HG03469 (cell line): ENCODE results near the gene NKD2.
"Not testable (repeated sequence)": the region's sequence is repeated elsewhere in the genome, so short reads cannot be mapped to it uniquely, and the experiment has no call there.

Experiments used
- ATAC-seq: cut with Tn5 transposase; IDR thresholded peaks from one replicate; pipeline ENCODE4 v1.9.1; 2021; ENCODE audit warnings: mild to moderate bottlenecking, moderate library complexity, moderate number of reproducible peaks; ENCODE audit not compliant: unreplicated experiment

The NKD2 gene

DNA sequence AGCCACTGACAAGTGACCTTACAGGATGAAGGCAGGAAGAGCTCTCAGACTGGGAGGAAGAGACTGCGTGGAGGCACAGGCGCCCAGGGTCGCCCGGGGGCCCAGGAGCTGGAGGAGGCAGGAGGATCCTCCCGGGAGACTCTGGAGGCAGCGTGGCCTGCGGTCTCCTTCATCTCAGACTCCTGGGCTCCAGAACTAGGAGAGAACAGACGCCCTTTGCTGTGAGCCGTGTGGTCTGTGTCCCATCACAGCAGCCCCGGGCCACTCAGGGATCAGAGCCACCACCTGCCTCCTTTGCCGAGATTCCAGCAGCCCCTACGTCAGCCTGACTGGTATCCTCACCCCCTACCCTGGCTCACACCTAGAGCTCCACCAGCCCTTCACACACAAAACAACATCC lies 58.1 kb downstream of the NKD2 start:
- no peak for ATAC-seq

- ATAC-seq, result no peak
Measured at GRCh38 chr5:1067141-1068121, 58.8 kb downstream of the NKD2 start.

- ATAC-seq, result no peak
Measured at GRCh38 chr5:1068204-1068894, 59.7 kb downstream of the NKD2 start.

GRCh38 chr5:1068895-1069719 lies 60.5 kb downstream of the NKD2 start:
- no peak for ATAC-seq

DNA sequence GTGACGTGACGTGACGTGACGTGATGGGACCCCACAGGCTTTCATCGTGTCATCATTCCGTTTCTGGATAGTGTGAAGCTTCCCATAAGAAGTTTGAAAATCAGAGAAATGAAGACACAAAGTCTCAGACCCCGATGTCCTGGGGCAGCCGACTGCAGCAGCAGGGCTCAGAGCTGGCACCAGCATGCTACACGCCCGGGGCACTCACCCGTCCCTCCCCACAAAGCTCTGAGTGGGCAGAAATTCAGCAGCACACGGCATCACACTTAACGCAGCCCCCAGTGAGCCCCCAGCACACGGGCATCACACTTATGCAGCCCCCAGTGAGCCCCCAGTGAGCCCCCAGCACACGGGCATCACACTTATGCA lies 61.1 kb downstream of the NKD2 start:
- ATAC-seq, result no peak

DNA sequence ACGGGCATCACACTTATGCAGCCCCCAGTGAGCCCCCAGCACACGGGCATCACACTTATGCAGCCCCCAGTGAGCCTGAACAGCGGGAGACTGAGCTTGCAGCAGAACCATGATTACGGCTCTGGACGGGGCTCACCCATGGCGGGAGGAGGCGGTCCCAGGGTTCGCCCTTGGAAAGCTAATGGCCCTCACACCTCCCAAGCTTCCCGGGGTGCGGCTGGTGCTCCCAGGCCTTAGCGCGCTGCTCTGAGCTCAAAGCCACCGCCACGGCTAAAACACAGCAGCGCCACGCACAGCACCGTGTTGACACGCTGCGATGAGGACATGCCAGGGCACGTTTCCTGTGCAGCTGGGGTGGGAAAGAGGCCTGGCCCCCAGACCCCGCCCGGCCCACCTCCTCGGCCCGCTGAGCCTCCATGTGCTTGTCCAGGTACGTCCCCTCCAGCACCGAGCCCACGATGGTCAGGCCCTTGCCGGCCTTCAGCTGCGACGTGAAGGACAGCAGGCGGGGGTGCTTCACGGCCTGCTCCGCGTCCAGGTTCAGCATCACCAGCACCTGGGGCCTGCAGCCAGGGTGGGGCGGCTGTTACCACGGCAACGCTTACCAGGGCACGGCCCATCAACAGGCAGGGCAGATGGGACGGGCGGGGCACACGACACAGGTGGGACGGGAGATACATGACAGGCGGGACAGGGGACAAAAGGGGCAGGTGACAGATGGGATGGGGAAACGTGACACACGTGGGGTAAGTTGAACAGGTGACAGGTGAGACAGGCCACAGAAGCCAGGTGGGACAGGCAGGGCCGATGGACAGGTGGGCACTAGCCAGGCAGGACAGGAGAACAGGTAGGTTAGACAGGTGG lies 64.9 kb downstream of the NKD2 start:
- no peak for ATAC-seq

- ATAC-seq, result no peak
Measured at GRCh38 chr5:1074226-1074625, 65.6 kb downstream of the NKD2 start.

GRCh38 chr5:1074816-1075554 lies 66.4 kb downstream of the NKD2 start:
- ATAC-seq, result no peak

DNA sequence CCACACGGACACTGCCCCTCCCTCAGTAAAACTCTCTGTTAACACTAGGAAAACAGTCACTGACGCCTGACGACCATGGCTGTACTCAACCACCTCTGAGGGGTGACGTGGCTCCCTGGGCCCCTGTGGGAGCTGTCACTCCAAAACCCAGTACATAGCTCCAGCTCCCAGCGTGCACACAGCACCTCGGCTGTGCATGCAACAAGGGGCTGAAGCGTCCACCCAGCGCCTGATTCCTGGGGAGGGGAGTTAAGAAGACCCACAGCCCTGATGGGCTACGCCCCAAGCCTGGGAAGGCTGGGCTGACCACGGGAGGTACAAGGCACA lies 66.9 kb downstream of the NKD2 start:
- ATAC-seq, result no peak

- no peak for ATAC-seq
Measured at GRCh38 chr5:1075931-1076330, 67.3 kb downstream of the NKD2 start.

DNA sequence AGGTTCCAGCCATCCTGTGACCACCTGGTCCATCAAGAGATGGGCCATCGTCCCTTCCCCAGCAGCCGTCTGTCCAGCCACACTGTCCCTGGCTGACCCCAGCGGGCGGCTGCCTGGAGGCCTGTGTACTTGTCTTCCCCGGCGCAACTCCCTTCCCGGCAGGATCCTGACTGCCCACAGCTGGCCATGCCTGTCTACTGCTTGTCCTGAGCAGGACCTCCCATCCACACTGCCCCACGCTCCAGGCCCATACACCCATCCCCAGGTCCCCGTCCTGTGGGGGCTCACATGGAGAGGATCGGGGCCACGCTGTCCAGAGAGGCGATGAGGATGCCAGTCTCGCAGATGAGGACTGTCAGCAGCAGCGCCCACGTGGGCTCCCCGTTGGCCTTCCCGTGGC lies 67.8 kb downstream of the NKD2 start:
- ATAC-seq, result no peak

DNA sequence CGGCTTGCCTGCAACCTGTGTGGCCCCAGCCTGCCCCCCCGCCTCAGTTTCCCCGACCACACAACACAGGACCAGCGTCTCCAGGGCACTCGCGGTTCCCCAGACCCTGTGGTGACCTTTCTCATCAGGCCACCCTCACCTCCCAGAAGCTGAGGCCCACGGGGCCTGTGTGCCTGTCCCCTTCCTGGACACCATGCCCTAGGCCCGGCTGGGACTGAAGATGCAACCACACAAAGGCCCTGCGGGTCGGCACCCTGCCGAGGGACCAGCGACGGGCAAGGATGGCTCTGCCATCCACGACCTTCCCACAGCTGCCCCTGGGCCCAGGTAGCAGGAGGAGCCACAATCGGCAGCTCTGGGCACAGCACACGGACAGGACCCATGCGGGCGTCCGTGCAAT lies 68.4 kb downstream of the NKD2 start:
- no peak for ATAC-seq

DNA sequence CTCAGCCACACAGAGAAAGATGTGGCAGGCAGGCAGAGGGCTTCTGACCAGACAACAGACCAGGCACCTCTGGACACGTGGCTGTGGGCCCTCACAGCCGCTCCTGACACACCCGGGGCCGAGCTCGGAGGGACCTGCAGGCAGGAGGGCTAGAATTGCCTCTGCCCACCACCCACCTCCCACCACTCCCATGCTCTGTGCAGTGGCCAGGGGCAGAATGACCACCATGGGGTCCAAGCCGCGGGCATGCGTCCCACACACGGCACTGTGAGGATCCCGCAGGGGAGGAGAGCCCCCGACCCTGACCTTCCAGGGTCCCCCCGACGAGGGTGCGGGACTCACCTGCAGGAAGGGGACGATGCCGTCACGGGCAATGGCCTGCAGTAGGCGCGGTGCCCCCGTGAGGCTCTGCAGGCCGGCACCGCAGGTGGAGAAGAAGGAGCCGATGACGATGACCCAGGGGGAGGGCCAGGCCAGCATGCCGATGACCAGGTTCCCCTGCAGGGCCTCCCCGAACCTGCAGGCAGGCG lies 69.0 kb downstream of the NKD2 start:
- no peak for ATAC-seq

GRCh38 chr5:1078206-1078605 lies 69.6 kb downstream of the NKD2 start:
- ATAC-seq, result no peak

DNA sequence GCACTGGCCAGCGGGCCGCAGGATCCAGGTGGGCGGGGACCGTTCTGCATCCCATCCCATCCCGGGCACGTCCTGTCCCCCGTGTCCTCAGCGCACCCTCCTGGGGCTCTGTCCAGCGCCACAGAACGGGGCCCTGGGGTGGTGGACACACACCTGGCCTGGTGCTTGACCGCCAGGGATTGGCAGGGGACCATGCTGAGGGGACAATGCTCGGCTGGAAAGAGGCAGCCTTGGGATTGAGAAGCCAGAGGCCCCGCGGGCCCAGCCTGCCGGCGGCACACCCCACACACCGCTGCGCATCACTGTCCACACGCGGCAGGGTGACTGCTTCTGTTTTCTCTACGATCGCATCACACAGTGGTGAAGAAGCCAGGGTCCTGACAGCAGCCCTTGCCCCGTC lies 70.2 kb downstream of the NKD2 start:
- no peak for ATAC-seq

DNA sequence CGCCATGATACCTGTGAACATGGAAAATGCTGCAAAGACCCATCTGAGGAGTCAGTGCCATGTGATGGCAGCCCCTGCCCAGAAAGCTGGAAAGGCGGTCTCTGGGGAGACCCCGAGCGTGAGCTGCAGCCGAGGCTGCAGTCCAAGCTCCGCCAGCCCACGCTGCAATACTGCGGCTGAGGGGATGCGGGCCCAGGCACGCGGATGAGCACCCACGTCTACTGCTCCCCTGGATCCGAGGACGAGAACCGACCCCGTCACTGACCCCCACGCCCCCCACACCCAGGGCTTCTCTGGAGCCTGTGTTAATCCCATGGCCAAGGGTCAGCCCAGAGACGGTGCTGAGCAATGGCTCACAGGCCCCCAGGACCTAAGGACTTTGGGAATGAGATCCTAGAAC lies 70.9 kb downstream of the NKD2 start:
- ATAC-seq, result no peak

GRCh38 chr5:1079961-1080360 lies 71.4 kb downstream of the NKD2 start:
- no peak for ATAC-seq

GRCh38 chr5:1080432-1080831 lies 71.8 kb downstream of the NKD2 start:
- ATAC-seq, result no peak

DNA sequence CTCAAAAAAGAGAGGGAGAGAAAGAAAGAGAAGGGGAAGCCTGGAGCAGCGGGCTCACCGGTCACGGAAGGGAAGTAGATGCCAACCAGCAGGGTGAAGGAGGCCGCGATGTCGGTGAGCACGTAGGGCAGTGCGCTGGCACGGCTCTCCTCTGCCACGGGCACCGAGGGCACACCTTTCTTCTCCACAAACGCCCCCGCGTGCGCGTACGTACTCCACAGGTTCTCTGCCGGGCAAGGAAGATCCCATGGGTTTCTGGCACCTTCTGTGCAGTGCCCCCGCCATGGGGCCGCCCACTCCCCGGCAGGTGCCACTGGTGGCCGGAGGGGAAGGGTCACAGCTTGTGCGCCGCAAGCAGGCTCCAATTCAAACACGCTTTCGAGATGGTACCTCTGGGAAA lies 72.9 kb downstream of the NKD2 start:
- no peak for ATAC-seq

DNA sequence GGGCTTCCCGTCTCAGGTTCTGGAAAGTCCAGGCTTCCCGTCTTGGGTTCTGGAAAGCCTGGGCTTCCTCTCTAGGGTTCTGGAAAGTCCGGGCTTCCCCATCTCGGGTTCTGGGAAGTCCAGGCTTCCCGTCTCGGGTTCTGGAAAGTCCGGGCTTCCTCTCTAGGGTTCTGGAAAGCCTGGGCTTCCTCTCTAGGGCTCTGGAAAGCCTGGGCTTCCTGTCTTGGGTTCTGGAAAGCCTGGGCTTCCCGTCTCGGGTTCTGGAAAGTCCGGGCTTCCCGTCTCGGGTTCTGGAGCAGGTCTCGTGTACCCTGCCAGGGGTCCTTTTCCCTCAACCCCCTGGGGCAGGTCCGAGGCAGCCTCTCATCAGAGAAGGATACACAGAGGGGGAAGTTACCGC lies 74.4 kb downstream of the NKD2 start:
- not testable (repeated sequence) for ATAC-seq
